ENCODE measurements around the gene SLC24A1.
"Not testable (repeated sequence)": the region's sequence is repeated elsewhere in the genome, so short reads cannot be mapped to it uniquely, and the experiment has no call there.

SLC24A1 gene

GRCh38 chr15:65611888-65612615 is 9.7 kb upstream of the SLC24A1 start:
- Histone ChIP-seq H2BK120ac (ENCODE audit: low read depth, low read length) (no peak overlapping the region), H4K91ac (ENCODE audit: low read length) (peak overlapping the region; percentile 74), H2BK5ac (ENCODE audit: low read depth, low read length, poor library complexity, severe bottlenecking) (no peak overlapping the region), H3K23ac (ENCODE audit: low read length in 2 of 2) (peak overlapping the region in 1 of 2 experiments; percentile 74), H4K8ac (ENCODE audit: low read length) (peak overlapping the region; percentile 99), H3K4me2 (ENCODE audit: low read length, poor library complexity, severe bottlenecking) (peak overlapping the region; percentile 73), H3K4me3 (ENCODE audit: insufficient read depth in 1 of 2, low read depth in 1 of 2, low read length in 2 of 2) (peak overlapping the region in 1 of 2 experiments; percentile 82), H2AK5ac (ENCODE audit: low read length, severe bottlenecking) (peak overlapping the region; percentile 83), H3K9me3 (ENCODE audit: control insufficient read depth, low read length) (no peaks in the 10 kb centered on the region), H2BK12ac (ENCODE audit: low read length in 2 of 2) (peak overlapping the region; percentile 15 to 63), H3K18ac (ENCODE audit: low read depth in 1 of 2, low read length in 2 of 2) (peak overlapping the region in 1 of 2 experiments; percentile 18), H3K36me3 (ENCODE audit: control insufficient read depth in 1 of 2, insufficient read depth in 2 of 2, low read depth in 1 of 2, low read length in 2 of 2) (peaks cover 3 to 4% of the 10 kb centered on the region in 2 experiments), H3K9ac (ENCODE audit: low read length) (peak overlapping the region; percentile 95), H3K4me1 (ENCODE audit: control insufficient read depth, insufficient read depth, low read depth, low read length) (peaks cover 18% of the 10 kb centered on the region), H3K27ac (ENCODE audit: low read length, poor library complexity, severe bottlenecking) (peak overlapping the region; percentile 97), H2AFZ (ENCODE audit: low read depth, low read length) (peak overlapping the region; percentile 57), H3K27me3 (ENCODE audit: control insufficient read depth in 1 of 2, insufficient read depth in 1 of 2, low read length in 2 of 2) (no peaks in the 10 kb centered on the region), H3K4ac (ENCODE audit: low read depth in 1 of 2, low read length in 2 of 2) (peak overlapping the region; percentile 77 to 90), H3K79me1 (replicated peaks; ENCODE audit: low read length, poor library complexity, severe bottlenecking) (peaks cover 14% of the 10 kb centered on the region), H3K14ac (ENCODE audit: low read length in 2 of 2) (no peak overlapping the region), H2BK15ac (ENCODE audit: low read depth, poor library complexity, severe bottlenecking) (peak overlapping the region; percentile 33)
- DNase-seq: no peak
- 94% methylated on average over 5 of the region's 5 CpGs for WGBS

DNA sequence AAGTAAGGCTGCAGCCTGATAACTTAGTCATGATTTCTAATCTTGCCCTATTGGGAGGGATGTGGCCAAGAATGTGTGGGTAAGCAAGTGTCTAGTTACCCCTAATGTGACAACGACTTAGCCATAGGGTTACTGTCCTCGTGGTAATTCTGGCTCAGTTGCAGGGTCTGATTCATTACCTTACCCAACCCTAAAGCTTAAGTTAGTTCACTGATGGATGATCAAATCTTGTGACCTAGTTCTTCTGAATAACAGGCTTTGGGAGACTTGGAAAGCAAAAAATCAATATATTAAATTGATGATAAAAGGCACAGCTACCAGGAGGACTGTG is 9.2 kb upstream of the SLC24A1 start:
- H2AK5ac ChIP-seq (ENCODE audit: low read length, severe bottlenecking): no peak overlapping the region
- H3K27me3 ChIP-seq (ENCODE audit: control insufficient read depth in 1 of 2, insufficient read depth in 1 of 2, low read length in 2 of 2): no peaks in the 10 kb centered on the region
- H3K14ac ChIP-seq (ENCODE audit: low read length in 2 of 2): no peak overlapping the region
- peak overlapping the region in 1 of 2 experiments; percentile 82 for H3K4me3 ChIP-seq (ENCODE audit: insufficient read depth in 1 of 2, low read depth in 1 of 2, low read length in 2 of 2)
- no peak overlapping the region for H3K18ac ChIP-seq (ENCODE audit: low read depth in 1 of 2, low read length in 2 of 2)
- peak; percentile 8 for DNase-seq
- peak overlapping the region; percentile 95 for H3K9ac ChIP-seq (ENCODE audit: low read length)
- 100% methylated on average over 1 of the region's 2 CpGs for WGBS
- H3K36me3 ChIP-seq (ENCODE audit: control insufficient read depth in 1 of 2, insufficient read depth in 2 of 2, low read depth in 1 of 2, low read length in 2 of 2): peaks cover 0 to 4% of the 10 kb centered on the region in 2 experiments
- no peak overlapping the region for H3K4me2 ChIP-seq (ENCODE audit: low read length, poor library complexity, severe bottlenecking)
- no peak overlapping the region for H3K23ac ChIP-seq (ENCODE audit: low read length in 2 of 2)
- no peak overlapping the region for H2BK15ac ChIP-seq (ENCODE audit: low read depth, poor library complexity, severe bottlenecking)
- H2BK12ac ChIP-seq (ENCODE audit: low read length in 2 of 2): peak overlapping the region; percentile 15 to 63
- H4K8ac ChIP-seq (ENCODE audit: low read length): peak overlapping the region; percentile 90
- H2BK5ac ChIP-seq (ENCODE audit: low read depth, low read length, poor library complexity, severe bottlenecking): no peak overlapping the region
- no peak overlapping the region for H2AFZ ChIP-seq (ENCODE audit: low read depth, low read length)
- no peak overlapping the region for H3K27ac ChIP-seq (ENCODE audit: low read length, poor library complexity, severe bottlenecking)
- peak overlapping the region; percentile 56 for H4K91ac ChIP-seq (ENCODE audit: low read length)
- H3K9me3 ChIP-seq (ENCODE audit: control insufficient read depth, low read length): no peaks in the 10 kb centered on the region
- H3K79me1 ChIP-seq (replicated peaks; ENCODE audit: low read length, poor library complexity, severe bottlenecking): peaks cover 12% of the 10 kb centered on the region
- peaks cover 18% of the 10 kb centered on the region for H3K4me1 ChIP-seq (ENCODE audit: control insufficient read depth, insufficient read depth, low read depth, low read length)
- H2BK120ac ChIP-seq (ENCODE audit: low read depth, low read length): no peak overlapping the region
- H3K4ac ChIP-seq (ENCODE audit: low read depth in 1 of 2, low read length in 2 of 2): no peak overlapping the region

- no peak overlapping the region for H2BK15ac ChIP-seq (ENCODE audit: low read depth, poor library complexity, severe bottlenecking)
- H3K14ac ChIP-seq (ENCODE audit: low read length in 2 of 2): no peak overlapping the region
- no peak overlapping the region for H3K18ac ChIP-seq (ENCODE audit: low read depth in 1 of 2, low read length in 2 of 2)
- no peak overlapping the region for H3K27ac ChIP-seq (ENCODE audit: low read length, poor library complexity, severe bottlenecking)
- no peak overlapping the region for H2BK120ac ChIP-seq (ENCODE audit: low read depth, low read length)
- H3K4ac ChIP-seq (ENCODE audit: low read depth in 1 of 2, low read length in 2 of 2): no peak overlapping the region
- 89% methylated on average over 4 of the region's 6 CpGs for WGBS
- H2AK5ac ChIP-seq (ENCODE audit: low read length, severe bottlenecking): no peak overlapping the region
- H4K91ac ChIP-seq (ENCODE audit: low read length): no peak overlapping the region
- no peak overlapping the region for H2BK12ac ChIP-seq (ENCODE audit: low read length in 2 of 2)
- H3K4me3 ChIP-seq (ENCODE audit: insufficient read depth in 1 of 2, low read depth in 1 of 2, low read length in 2 of 2): peak overlapping the region in 1 of 2 experiments; percentile 82
- H3K23ac ChIP-seq (ENCODE audit: low read length in 2 of 2): no peak overlapping the region
- DNase-seq: no peak
- H3K4me1 ChIP-seq (ENCODE audit: control insufficient read depth, insufficient read depth, low read depth, low read length): peaks cover 18% of the 10 kb centered on the region
- peaks cover 12% of the 10 kb centered on the region for H3K79me1 ChIP-seq (replicated peaks; ENCODE audit: low read length, poor library complexity, severe bottlenecking)
- peak overlapping the region; percentile 95 for H3K9ac ChIP-seq (ENCODE audit: low read length)
- H3K36me3 ChIP-seq (ENCODE audit: control insufficient read depth in 1 of 2, insufficient read depth in 2 of 2, low read depth in 1 of 2, low read length in 2 of 2): peaks cover 0 to 4% of the 10 kb centered on the region in 2 experiments
- H3K4me2 ChIP-seq (ENCODE audit: low read length, poor library complexity, severe bottlenecking): no peak overlapping the region
- no peak overlapping the region for H2BK5ac ChIP-seq (ENCODE audit: low read depth, low read length, poor library complexity, severe bottlenecking)
- H3K9me3 ChIP-seq (ENCODE audit: control insufficient read depth, low read length): no peaks in the 10 kb centered on the region
- H4K8ac ChIP-seq (ENCODE audit: low read length): no peak overlapping the region
- H3K27me3 ChIP-seq (ENCODE audit: control insufficient read depth in 1 of 2, insufficient read depth in 1 of 2, low read length in 2 of 2): no peaks in the 10 kb centered on the region
- H2AFZ ChIP-seq (ENCODE audit: low read depth, low read length): no peak overlapping the region
Measured at GRCh38 chr15:65612949-65613744, 8.6 kb upstream of the SLC24A1 start.

DNA sequence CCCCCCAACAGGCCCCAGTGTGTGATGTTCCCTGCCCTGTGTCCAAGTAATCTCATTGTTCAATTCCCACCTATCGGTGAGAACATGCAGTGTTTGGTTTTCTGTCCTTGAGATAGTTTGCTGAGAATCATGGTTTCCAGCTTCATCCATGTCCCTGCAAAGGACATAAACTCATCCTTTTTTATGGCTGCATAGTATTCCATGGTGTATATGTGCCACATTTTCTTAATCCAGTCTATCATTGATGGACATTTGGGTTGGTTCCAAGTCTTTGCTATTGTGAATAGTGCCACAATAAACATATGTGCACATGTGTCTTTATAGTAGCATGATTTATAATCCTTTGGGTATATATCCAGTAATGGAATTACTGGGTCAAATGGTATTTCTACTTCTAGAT is 5.9 kb upstream of the SLC24A1 start:
- H3K23ac ChIP-seq (ENCODE audit: low read length in 2 of 2); H3K36me3 ChIP-seq (ENCODE audit: control insufficient read depth in 1 of 2, insufficient read depth in 2 of 2, low read depth in 1 of 2, low read length in 2 of 2); H3K4ac ChIP-seq (ENCODE audit: low read depth in 1 of 2, low read length in 2 of 2); H2BK15ac ChIP-seq (ENCODE audit: low read depth, poor library complexity, severe bottlenecking); H3K4me3 ChIP-seq (ENCODE audit: insufficient read depth in 1 of 2, low read depth in 1 of 2, low read length in 2 of 2); H3K27ac ChIP-seq (ENCODE audit: low read length, poor library complexity, severe bottlenecking); H3K9ac ChIP-seq (ENCODE audit: low read length); H3K4me2 ChIP-seq (ENCODE audit: low read length, poor library complexity, severe bottlenecking); H3K27me3 ChIP-seq (ENCODE audit: control insufficient read depth in 1 of 2, insufficient read depth in 1 of 2, low read length in 2 of 2); H2BK12ac ChIP-seq (ENCODE audit: low read length in 2 of 2); H4K8ac ChIP-seq (ENCODE audit: low read length); H3K18ac ChIP-seq (ENCODE audit: low read depth in 1 of 2, low read length in 2 of 2); H3K14ac ChIP-seq (ENCODE audit: low read length in 2 of 2); H2BK120ac ChIP-seq (ENCODE audit: low read depth, low read length); H3K79me1 ChIP-seq (replicated peaks; ENCODE audit: low read length, poor library complexity, severe bottlenecking); H2AFZ ChIP-seq (ENCODE audit: low read depth, low read length); H4K91ac ChIP-seq (ENCODE audit: low read length); H3K4me1 ChIP-seq (ENCODE audit: control insufficient read depth, insufficient read depth, low read depth, low read length); H2AK5ac ChIP-seq (ENCODE audit: low read length, severe bottlenecking); DNase-seq; H3K9me3 ChIP-seq (ENCODE audit: control insufficient read depth, low read length); H2BK5ac ChIP-seq (ENCODE audit: low read depth, low read length, poor library complexity, severe bottlenecking): not testable (repeated sequence)
- WGBS: no CpG with 5 or more reads among the region's 1 CpG
